ENCODE results near the gene VPS13D. TPM values are rescaled to one million over a fixed set of nuclear protein-coding genes. Genes with fewer than 3 reads are reported as not detected.

VPS13D gene
- total RNA-seq, 4 donors from 2014 or later, result 42.5 to 103 (median 59.8) TPM

GRCh38 chr1:12346483-12347151 is 116.8 kb downstream of the VPS13D start:
- Histone ChIP-seq H3K27me3 (no peaks in the 10 kb centered on the region), H3K4me1 (peaks cover 0 to 24% (median 2%) of the 10 kb centered on the region in 3 donors), H3K4me3 (no peak overlapping the region), H3K36me3 (peaks cover 11 to 100% (median 17%) of the 10 kb centered on the region in 3 donors), H3K9me3 (no peaks in the 10 kb centered on the region), H3K27ac (no peak overlapping the region)
- no peak for DNase-seq
- 85 to 89% methylated on average over 5 of the region's 5 CpGs for WGBS, 2 donors
- TF ChIP-seq CTCF (IDR thresholded peaks at IDR 0.05) (no peak), POLR2A (IDR thresholded peaks at IDR 0.05) (no peak)
- intact Hi-C loops (cut with DNase I), result no loop called here

- Histone ChIP-seq H3K4me1 (peaks cover 0 to 24% (median 2%) of the 10 kb centered on the region in 3 donors), H3K4me3 (no peak overlapping the region), H3K27me3 (no peaks in the 10 kb centered on the region), H3K27ac (no peak overlapping the region), H3K9me3 (no peaks in the 10 kb centered on the region), H3K36me3 (peaks cover 10 to 99% (median 14%) of the 10 kb centered on the region in 3 donors)
- TF ChIP-seq CTCF (IDR thresholded peaks at IDR 0.05) (no peak), POLR2A (IDR thresholded peaks at IDR 0.05) (no peak)
- no peak for DNase-seq
- WGBS, 2 donors, result 73 to 88% methylated on average over 1 of the region's 1 CpG
- intact Hi-C loops (cut with DNase I), result no loop called here
These were observed 118.3 kb downstream of the VPS13D start for GRCh38 chr1:12348113-12348512.

- Histone ChIP-seq H3K4me3 (no peak overlapping the region), H3K4me1 (peaks cover 0 to 23% (median 3%) of the 10 kb centered on the region in 3 donors), H3K27me3 (no peaks in the 10 kb centered on the region), H3K36me3 (peaks cover 10 to 99% (median 24%) of the 10 kb centered on the region in 3 donors), H3K9me3 (no peaks in the 10 kb centered on the region), H3K27ac (no peak overlapping the region)
- DNase-seq, result no peak
- 79 to 83% methylated on average over 1 of the region's 1 CpG for WGBS, 2 donors
- TF ChIP-seq POLR2A (IDR thresholded peaks at IDR 0.05) (no peak), CTCF (IDR thresholded peaks at IDR 0.05) (no peak)
- intact Hi-C loops (cut with DNase I), result no loop called here
These were observed 124.2 kb downstream of the VPS13D start for GRCh38 chr1:12353981-12354380.

- Histone ChIP-seq H3K27me3 (no peaks in the 10 kb centered on the region), H3K27ac (peak overlapping the region in 2 of 4 donors; percentile 15 to 19), H3K4me3 (no peak overlapping the region), H3K4me1 (peaks cover 0 to 42% (median 10%) of the 10 kb centered on the region in 3 donors), H3K9me3 (no peaks in the 10 kb centered on the region), H3K36me3 (peaks cover 7 to 87% (median 18%) of the 10 kb centered on the region in 3 donors)
- intact Hi-C loops (cut with DNase I), result no loop called here
- TF ChIP-seq CTCF (IDR thresholded peaks at IDR 0.05) (no peak), POLR2A (IDR thresholded peaks at IDR 0.05) (no peak)
- no peak for DNase-seq
- WGBS, 2 donors, result 59 to 72% methylated on average over 8 of the region's 8 CpGs
These were observed 126.4 kb downstream of the VPS13D start for GRCh38 chr1:12356004-12356890.

GRCh38 chr1:12358499-12358898 is 128.7 kb downstream of the VPS13D start:
- TF ChIP-seq CTCF (IDR thresholded peaks at IDR 0.05), result no peak
- no peak for TF ChIP-seq POLR2A (IDR thresholded peaks at IDR 0.05)
- Histone ChIP-seq H3K4me3 (no peak overlapping the region), H3K27ac (peak overlapping the region; percentile 17 to 80 (median 46)), H3K36me3 (peaks cover 0 to 84% (median 18%) of the 10 kb centered on the region in 3 donors), H3K4me1 (peaks cover 0 to 42% (median 10%) of the 10 kb centered on the region in 3 donors), H3K27me3 (no peaks in the 10 kb centered on the region), H3K9me3 (no peaks in the 10 kb centered on the region)
- 70 to 88% methylated on average over 3 to 6 of the region's 6 CpGs for WGBS, 2 donors
- intact Hi-C loops (cut with DNase I), result no loop called here
- no peak for DNase-seq

Measured in esophagus squamous epithelium (tissue), 5 donors.